ENCODE results near the gene ASB6. TPM values are rescaled to one million over a fixed set of nuclear protein-coding genes. Genes with fewer than 3 reads are reported as not detected.

The ASB6 gene, protein sequence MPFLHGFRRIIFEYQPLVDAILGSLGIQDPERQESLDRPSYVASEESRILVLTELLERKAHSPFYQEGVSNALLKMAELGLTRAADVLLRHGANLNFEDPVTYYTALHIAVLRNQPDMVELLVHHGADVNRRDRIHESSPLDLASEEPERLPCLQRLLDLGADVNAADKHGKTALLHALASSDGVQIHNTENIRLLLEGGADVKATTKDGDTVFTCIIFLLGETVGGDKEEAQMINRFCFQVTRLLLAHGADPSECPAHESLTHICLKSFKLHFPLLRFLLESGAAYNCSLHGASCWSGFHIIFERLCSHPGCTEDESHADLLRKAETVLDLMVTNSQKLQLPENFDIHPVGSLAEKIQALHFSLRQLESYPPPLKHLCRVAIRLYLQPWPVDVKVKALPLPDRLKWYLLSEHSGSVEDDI
- total RNA-seq, result 10.6 TPM

DNA sequence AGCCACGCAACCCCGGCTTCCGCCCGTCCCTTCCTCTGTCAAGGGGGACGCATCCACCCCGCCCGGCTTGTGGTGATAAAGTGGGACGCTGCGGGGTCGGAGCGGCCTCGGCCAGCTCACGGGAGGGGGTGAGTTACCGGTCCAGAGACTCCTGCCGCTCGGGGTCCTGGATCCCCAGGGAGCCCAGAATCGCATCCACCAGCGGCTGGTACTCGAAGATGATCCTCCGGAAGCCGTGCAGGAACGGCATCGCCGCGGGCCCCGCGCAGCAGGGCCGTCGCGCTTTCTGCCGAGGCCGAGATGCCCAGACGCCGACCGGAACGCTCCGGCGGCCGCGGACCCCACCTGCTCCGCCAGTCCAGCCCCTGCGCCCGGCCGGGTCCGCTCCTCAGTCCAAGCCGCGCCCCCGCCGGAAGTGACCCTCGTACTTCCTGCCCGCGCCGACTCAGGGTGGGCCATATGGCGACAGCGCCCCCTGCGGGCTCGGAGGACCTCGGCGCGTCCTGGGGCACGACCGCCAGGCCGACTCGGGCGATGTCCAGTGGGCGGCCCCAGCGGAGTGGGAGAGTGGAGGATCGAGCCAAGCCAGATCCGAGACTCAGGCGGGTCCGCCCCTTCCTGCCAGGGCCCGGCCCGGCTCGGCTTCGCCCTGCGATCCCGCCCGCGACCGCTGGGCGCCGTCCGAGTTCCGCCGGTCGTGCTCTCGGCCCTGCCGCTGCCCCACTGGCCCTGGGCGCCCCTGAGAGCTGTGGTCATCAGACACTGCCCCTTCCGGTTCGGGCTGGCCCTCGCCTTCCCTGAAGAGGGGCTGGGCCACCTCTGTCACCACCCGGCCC is at the start of gene ASB6:
TSS of gene ASB6 (minus strand) at position 402 of the 836 bp plus-strand sequence. CDS start at position 250, 152 bp downstream.
- peak; percentile 99 to 100 for DNase-seq (ENCODE audit: low spot score in 2 of 2)

DNA sequence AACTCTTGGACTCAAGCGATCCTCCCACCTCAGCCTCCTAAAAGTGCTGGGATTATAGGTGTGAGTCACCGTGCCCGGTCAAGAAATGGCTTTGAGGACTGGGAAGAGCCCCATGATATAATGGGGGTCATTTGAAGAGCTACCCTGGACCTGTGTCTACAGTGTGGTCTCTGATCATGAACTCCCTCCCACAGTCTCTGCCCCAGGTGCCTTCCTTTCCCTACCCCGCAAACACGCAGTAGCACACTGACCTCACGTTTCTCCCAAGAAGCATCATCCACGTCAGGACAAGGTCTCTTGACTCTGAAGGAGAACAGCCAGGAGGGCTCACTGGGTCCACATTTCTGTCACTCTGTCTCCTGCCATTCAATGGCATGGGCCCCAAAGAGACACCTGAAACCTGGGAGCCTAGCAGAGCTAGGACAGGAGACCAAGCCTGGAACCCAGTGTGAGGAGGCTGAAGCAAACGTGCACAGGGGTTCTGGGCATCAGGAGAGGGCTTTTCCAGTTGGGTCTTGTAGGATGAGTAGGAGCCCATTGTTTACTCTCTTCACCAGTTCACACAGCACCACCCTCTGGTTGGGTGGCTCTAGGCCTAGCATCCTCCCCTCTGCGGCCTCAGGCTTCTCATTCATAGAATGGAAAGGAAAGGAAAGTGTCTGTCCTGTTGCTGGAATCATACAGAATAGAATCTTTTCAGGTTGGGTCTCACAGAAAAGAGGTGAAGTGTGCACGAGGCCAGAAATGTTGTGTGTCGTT is 46.5 kb upstream of the ASB6 start:
- FAIRE-seq, result no peak

More for the DNA sequence above, at the start of gene ASB6:
- FAIRE-seq, result no peak

DNA sequence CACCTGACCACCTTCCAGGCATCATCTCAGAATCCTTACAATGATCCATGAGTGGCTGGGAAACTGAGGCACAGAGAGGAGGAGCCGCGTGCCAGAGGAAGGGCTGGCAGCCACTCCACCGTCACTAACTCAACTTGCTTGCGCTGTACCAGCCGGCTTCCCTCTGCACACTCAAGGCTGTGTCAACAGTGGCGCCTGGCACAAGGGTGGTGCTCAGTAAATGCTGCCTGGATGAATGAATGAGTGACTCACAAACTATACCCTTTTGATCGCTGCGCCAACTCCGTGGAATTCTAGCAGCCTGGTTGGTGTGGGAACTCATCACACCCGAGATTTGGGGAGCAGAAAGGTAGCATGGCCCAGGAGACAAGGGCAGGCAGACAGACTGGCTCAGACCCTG is 45.4 kb upstream of the ASB6 start:
- FAIRE-seq (no peak), DNase-seq (ENCODE audit: low spot score in 2 of 2) (no peak)

More for the DNA sequence above, 46.5 kb upstream of the ASB6 start:
- DNase-seq (ENCODE audit: low spot score in 2 of 2), result no peak

DNA sequence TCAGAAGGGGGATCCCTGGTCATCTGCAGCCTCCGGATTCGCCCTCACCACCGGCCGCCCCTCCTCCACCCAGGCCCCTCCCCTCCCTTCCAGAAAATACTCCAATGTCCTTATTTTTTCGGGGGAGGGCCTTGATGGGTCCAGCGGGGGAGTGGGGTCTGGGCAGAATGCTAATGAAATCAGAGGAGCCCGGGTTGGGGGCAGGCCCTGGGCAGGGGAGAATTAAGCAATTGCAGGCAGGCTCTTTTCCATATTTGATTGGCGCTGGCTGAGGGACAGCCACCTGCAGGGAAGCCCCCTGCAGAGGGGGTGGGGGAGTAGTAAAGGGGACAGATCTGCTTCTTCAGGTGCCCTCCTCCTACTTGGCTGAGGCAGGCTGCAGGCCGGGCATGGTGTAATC is 44.8 kb upstream of the ASB6 start:
- no peak for FAIRE-seq
- DNase-seq (ENCODE audit: low spot score in 2 of 2), result no peak

DNA sequence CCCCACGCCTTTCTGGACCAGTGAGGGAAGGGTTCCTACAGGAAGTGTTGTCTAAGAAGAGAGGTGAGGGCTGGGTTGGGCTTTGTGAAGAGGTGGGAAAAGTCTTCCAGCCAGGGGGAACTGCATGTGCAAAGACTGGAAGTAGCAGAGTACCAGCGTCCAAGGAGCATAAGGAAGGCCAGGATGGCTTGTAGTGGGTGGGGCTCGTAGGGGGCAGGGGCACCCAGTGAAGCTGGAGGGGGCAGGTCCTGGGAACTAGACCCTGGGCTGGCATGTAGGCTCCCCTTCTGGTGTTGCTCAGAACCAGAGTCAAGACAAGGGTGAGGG is 43.9 kb upstream of the ASB6 start:
- DNase-seq (ENCODE audit: low spot score in 2 of 2) (no peak), FAIRE-seq (no peak)

DNA sequence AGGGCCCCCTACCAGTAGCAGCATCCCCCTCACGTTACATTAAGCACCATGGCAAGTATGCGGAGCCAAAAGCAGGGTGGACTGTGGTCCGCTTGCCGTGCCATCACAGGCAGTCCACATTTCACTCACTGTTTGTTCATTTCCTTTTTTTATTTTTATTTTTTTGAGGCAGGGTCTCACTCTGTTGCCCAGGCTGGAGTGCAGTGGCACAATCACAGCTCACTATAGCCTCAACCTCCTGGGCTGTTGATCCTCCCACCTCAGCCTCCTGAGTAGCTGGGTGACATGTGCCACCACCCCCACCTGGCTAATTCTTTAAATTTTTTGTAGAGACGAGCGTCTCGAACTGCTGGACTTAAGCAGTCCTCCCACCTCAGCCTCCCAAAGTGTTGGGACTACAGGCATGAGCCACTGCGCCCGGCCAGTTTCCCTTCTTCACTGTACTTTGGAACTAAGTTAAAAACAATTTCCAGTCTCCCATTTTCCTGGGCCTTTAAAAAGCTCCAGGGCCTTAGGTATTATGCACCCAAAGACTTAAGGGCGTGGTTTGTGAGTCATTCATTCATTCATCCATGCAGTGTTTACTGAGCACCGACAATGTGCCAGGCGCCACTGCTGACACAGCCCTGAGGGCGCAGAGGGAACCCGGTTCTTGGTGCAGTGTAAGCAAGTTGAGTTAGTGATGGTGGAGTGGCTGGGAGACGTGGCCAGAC is 43.4 kb upstream of the ASB6 start:
- no peak for FAIRE-seq
- no peak for DNase-seq (ENCODE audit: low spot score in 2 of 2)

DNA sequence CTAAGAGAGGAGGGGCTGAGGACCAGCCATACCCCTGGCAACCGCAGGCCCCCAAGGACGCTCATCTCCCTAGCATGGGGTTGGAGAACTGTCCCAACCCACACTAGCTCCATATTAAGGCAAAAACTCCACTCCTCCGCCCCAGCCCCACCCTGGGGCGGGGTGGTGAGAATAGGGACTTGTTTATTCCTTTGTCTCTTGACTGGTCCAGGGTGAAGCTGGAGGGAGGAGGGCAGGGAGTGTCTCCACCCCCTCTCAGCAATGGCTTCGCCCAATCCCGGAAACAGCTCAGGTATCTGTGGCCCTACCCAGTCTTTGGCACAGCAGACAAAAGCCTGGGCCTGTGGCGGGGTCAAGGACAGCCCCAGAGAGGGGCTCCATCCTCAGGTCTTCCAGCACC is 40.4 kb upstream of the ASB6 start:
- FAIRE-seq, result no peak
- DNase-seq (ENCODE audit: low spot score in 2 of 2), result no peak

DNA sequence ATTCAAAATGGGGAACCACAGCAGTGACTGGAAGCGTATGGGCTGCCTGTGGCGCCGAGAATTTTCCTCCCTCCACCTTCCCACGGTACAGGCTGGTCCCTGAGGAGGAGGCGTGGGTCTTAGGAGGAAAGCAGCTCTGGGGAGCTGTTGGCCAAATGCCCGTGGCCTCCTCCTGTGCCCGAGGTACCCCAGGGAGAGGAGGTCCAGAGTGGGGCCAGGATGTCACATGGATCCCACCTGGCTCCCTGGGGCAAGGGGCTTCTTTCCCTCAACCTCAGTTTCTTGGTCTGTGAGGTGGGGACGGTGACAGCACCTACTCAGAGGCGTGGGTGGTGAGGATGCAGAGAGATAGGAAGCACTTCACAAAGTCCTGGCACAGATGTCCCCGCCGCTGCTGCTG is 40.0 kb upstream of the ASB6 start:
- FAIRE-seq (no peak), DNase-seq (ENCODE audit: low spot score in 2 of 2) (no peak)

DNA sequence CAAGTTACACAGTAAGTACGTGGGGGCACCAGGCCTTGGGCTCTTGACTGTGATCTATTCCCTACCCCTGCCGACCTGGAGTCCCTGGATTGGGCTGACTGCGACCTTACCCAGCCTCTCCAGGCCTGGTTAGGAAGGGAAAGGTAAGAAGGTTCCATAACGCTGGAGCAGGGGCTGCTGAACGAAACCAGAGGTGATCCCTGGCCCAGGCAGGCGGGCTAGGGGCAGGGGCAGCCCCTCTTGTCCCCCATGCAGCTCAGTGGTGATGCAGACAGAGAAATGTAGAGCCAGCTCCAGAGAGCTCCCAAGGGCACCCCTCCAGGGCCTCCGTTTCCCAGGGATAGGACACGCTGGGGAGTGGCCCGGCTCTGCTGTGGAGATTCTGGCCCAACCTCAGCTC is 37.6 kb upstream of the ASB6 start:
- no peak for FAIRE-seq
- DNase-seq (ENCODE audit: low spot score in 2 of 2), result no peak

DNA sequence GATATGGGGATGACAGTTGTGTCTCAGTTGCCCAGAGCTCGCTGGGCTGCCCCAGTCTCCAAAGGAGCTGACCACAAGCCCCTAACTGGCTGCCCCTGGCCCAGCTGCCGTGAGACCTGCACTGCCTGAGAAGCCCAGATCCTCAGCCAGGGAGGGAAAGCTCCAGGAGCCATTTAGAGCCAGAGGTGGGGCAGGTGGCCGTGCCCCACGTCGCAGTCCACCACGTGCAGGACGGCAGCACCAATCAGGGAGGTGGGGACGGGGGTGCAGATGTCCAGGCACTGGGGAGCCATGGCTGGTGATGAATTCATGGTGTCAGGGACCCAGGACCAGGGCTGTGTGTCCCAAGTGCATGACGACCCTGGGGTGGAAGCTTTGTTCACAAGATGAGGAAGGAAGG is 36.9 kb upstream of the ASB6 start:
- FAIRE-seq, result no peak
- no peak for DNase-seq (ENCODE audit: low spot score in 2 of 2)

DNA sequence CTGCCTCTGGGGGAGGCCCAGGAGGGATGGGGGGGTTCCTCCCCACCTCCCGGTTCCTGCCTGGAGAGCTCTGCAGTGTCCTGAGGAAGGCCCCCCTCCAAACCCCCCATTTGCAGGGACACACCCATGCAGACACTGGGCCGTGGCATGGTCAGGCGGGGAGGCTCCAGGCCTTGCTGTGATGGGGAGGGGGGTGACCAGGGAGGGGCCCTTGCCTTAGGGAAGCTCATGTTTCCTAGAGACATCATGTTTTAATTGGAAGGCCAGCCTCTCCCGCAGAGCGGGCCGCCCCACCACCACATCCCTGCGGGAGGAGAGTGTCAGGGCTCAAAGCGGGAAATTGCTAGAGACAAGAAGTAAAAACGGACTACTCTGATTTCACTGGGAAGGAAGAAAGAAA is 35.5 kb upstream of the ASB6 start:
- FAIRE-seq (no peak), DNase-seq (ENCODE audit: low spot score in 2 of 2) (no peak)

DNA sequence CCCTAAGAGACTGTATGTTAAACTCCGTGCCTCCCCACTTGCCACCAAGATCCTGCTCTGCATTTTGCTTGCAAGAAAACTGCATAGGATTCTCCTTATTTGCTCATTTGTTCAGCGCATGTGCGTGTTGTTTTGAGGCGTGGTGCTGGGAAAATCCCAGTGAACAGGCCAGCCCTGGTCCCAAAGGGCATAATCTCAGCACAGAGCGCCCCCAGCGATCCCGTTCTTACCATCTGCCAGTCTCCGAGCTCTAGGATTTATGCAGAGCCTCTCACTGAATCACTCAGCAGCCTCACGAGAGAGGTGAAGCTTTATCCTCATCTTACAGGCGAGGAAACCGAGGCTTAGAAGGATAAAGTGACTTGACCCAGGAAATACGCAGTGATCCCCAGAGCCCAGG is 35.0 kb upstream of the ASB6 start:
- DNase-seq (ENCODE audit: low spot score in 2 of 2) (no peak), FAIRE-seq (no peak)

DNA sequence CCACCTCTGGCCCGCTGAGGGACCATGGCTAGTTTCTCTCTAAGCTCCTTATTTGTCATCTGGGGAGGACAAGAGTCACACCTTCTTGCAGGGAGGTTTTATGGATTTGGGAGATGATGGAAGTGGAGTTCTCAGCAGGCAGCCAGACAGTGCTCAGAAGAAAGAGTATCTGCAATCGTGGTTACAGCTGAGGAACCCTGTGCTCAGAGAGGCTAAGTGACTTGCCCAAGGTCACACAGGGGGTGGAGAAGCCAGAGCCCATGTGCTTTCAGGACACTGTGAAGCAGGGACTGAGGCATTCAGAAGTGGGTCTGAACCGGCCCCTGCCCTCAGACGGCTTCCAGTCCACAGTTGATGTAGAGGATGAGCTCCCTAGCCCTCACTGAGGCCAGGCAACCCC is 34.3 kb upstream of the ASB6 start:
- DNase-seq (ENCODE audit: low spot score in 2 of 2) (no peak), FAIRE-seq (no peak)

DNA sequence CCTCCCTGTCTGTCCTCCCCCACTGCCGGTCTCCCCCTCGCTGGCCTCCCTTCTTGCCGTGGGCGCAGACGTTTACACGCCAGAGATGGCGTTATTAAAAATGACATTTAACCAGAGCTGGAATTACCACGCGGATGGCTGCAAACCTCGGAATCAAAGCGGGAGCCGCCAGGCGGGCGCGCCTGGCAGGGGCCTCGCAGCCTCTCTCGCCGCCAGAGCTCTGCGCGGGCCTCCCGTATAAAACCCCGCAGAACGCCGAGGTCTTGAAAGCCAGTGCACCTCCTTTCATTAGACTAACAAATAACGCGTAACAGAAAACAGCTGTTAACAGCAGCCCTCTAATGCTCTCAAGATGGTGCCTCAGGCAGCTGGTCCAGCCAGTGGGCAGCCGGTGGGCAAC is 33.7 kb upstream of the ASB6 start:
- no peak for FAIRE-seq

DNA sequence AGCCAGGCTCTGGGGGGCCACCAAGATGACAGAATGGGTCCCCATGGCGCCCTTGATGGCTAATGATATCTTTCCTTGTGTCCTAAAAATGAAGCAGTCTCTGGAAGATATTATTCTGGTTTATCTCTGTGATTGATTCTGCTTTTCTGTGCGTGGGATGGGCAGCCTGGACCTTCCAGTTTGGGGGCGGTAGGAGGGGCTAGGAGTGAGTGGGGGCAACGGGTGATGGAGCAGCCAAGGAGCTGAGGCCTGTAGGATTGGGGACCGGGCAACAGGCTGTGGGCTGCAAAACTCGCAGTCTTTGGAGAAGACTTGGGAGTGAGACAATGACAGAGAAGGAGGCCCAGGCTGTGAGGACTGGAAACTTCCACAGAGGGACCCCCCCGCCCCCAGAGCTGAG is 32.3 kb upstream of the ASB6 start:
- FAIRE-seq (no peak), DNase-seq (ENCODE audit: low spot score in 2 of 2) (no peak)

More for the DNA sequence above, 33.7 kb upstream of the ASB6 start:
- no peak for DNase-seq (ENCODE audit: low spot score in 2 of 2)

DNA sequence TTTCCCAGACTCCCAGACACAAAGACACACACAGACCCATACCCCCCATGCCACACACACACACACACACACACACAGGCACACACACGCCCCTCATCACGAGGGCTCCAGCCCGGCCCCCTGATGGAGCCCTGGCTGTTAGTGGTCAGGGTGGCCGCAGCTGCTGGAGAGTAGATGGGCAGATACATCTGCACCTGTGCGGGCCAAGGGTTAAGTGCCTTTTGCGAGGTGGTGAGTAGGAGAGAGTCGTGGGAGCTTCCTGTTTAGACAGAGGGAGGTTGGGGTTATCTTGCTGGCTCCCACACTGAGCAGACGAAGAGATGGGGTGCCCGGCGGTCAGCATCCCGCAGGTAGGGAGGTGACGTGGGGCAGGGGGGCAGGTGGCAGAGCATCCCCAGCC is 31.7 kb upstream of the ASB6 start:
- FAIRE-seq, result no peak

DNA sequence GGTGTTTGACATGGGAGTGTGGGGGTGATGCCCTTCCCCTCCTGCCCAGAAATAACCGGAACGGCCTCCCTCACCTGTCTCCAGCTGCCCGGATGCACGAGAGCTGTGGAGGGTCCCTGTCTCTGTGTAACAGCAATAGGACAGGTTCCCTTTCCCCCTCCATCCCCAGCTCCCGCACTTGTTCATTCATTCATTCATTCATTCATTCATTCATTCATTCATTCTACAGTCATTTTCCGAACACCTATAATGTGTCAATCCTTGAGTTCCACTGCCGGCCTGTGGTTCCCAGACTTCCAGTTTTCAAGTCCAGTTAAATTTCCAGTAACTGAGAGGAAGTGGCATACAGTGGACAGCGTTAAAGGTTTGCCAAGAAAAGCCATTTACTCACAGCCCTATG is 30.8 kb upstream of the ASB6 start:
- FAIRE-seq, result no peak
- no peak for DNase-seq (ENCODE audit: low spot score in 2 of 2)

More for the DNA sequence above, 31.7 kb upstream of the ASB6 start:
- no peak for DNase-seq (ENCODE audit: low spot score in 2 of 2)

DNA sequence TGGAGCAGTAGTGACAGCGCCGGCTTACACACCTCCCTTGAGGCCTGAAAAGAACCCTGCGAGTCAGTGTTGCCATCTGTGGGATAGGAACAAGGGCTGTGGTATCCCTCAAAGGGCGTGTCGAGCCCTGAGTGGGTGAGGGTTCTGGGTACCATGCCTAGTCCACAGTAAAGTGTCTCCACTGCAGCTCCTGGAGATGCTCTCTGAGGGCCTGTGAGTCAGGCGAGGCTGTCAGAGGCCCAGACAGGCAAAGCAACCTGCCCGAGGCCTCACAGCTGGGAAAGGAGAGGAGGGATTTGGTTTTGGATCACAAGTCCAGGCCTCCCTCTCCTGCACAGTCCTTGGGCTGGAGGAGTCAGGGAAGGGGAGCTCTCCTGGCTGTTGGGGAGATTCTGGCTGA is 29.6 kb upstream of the ASB6 start:
- no peak for DNase-seq (ENCODE audit: low spot score in 2 of 2)
- no peak for FAIRE-seq

DNA sequence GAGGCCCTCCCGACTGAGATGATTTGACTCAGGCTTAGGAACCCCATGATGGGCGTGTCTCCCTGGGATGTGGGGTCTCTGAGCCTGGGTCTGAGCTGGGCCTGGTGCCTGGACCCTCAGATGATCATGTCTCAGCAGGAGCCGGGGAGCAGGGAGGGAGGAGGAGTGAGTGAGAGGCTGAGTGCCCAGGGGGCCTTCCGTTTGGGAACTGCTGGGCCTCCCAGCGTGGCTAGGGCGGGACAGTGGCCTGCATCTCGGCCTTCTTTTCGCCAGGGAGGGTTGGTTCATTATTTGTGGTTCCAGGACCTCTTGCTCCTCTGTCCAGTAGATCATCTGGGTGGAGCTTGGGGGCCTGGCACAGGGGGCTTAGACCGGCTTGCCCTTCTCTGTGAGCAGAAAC is 29.1 kb upstream of the ASB6 start:
- no peak for FAIRE-seq
- no peak for DNase-seq (ENCODE audit: low spot score in 2 of 2)

DNA sequence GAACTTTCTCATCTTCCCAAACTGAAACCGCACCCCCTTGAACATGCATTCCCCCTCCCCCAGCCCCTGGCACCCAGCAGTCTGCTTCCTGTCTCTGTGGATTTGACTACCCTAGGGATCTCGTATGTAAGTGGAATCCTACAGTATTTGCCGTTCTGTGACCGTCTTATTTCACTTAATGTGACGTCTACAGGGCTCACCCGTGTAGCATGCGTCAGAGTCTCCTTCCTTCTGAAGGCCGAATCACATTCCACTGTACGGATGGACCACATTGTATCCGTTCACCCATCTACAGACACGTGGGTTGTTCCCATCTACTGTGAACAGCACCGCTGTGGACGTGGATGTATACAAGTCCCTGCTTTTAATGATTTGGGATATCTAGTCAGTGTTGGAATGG is 28.0 kb upstream of the ASB6 start:
- FAIRE-seq, result no peak
- DNase-seq (ENCODE audit: low spot score in 2 of 2), result no peak

All from frontal cortex (tissue), 4 donors.